Spleen (tissue), 11 donors: ENCODE measurements around the gene NRXN3. TPM values are rescaled to one million over a fixed set of nuclear protein-coding genes. Genes with fewer than 3 reads are reported as not detected.

Experiments used
- DNase-seq: peaks from one replicate; pipeline ENCODE4 v3.0.0-alpha.2; 2020
- H3K27ac ChIP-seq, 8 donors: fragments of 200-600 bp; sonication (generic) in 7 of 8; 1 replicate in 4 of 8; 2 replicates in 4 of 8; pipeline versions ENCODE4 v1.5.0 to v1.8.0; 2016 to 2021; ENCODE audit warnings: inconsistent platforms in 4 of 8, mild to moderate bottlenecking in 4 of 8, moderate library complexity in 1 of 8
- H3K27me3 ChIP-seq, 7 donors: fragments of 200-600 bp; sonication (generic) in 6 of 7; replicated peaks in 1 of 7; 1 replicate in 4 of 7; 2 replicates in 3 of 7; pipeline versions ENCODE4 v1.5.0 to v1.8.0; 2016 to 2021; ENCODE audit warnings: inconsistent platforms in 3 of 7, mild to moderate bottlenecking in 1 of 7
- H3K36me3 ChIP-seq, 6 donors: fragments of 200-600 bp; sonication (generic) in 5 of 6; 1 replicate in 4 of 6; 2 replicates in 2 of 6; pipeline versions ENCODE4 v1.5.0 to v1.8.0; 2016 to 2021; ENCODE audit warnings: inconsistent platforms in 2 of 6
- H3K4me1 ChIP-seq, 6 donors: fragments of 200-600 bp; sonication (generic) in 5 of 6; 1 replicate in 3 of 6; 2 replicates in 3 of 6; pipeline versions ENCODE4 v1.5.0 to v1.8.0; 2016 to 2021; ENCODE audit warnings: inconsistent platforms in 3 of 6
- H3K4me3 ChIP-seq, 8 donors: fragments of 200-600 bp; sonication (generic) in 7 of 8; 1 replicate in 4 of 8; 2 replicates in 4 of 8; pipeline versions ENCODE4 v1.5.0 to v1.8.0; 2016 to 2021; ENCODE audit warnings: inconsistent platforms in 4 of 8, mild to moderate bottlenecking in 4 of 8, moderate library complexity in 2 of 8
- H3K9me3 ChIP-seq, 8 donors: fragments of 200-600 bp; sonication (generic) in 7 of 8; 1 replicate in 4 of 8; 2 replicates in 4 of 8; pipeline versions ENCODE4 v1.5.0 to v1.8.0; 2016 to 2021; ENCODE audit warnings: inconsistent platforms in 4 of 8
- CTCF ChIP-seq, 11 experiments: fragments of 200-600 bp in 7 of 11; fragments of 450-650 bp in 4 of 11; sonication (generic) in 4 of 11; IDR thresholded peaks in 8 of 11; conservative IDR thresholded peaks in 3 of 11; 1 replicate in 7 of 11; 2 replicates in 4 of 11; pipeline versions ENCODE4 v1.4.0 to v1.8.0; 2016 to 2021; ENCODE audit warnings: antibody characterized with exemption in 11 of 11, inconsistent platforms in 4 of 11, mild to moderate bottlenecking in 1 of 11
- POLR2A ChIP-seq, 3 donors: fragments of 450-650 bp; IDR thresholded peaks; one replicate each; pipeline ENCODE4 v1.5.1; 2017; ENCODE audit warnings: antibody characterized with exemption in 3 of 3, mild to moderate bottlenecking in 1 of 3
- POLR2AphosphoS5 ChIP-seq, 3 donors: sonication (generic); formaldehyde crosslinking; IDR thresholded peaks; one replicate each; pipeline ENCODE4 v1.5.1; 2017; ENCODE audit warnings: antibody characterized with exemption in 3 of 3
- whole genome bisulfite sequencing, 5 donors: extraction: QIAGEN DNeasy Blood & Tissue Kit in 3 of 5; methylation state at CpG; one replicate each; pipeline versions ENCODE4 v1.1.5 to v1.1.7; 2013 to 2018; 5-methylcytosine and 5-hydroxymethylcytosine counted together
- intact Hi-C: fragments of 100-400 bp; cut with DNase I; formaldehyde crosslinking; loops from one replicate; pipeline ENCODE4 v1.15.0; 2023; ENCODE audit warnings: low total_unique reads
- polyA plus RNA-seq, 3 donors: library from polyadenylated mRNA; stranded (reverse); fragments of 200-250 nt; gene quantifications; one replicate each; pipeline ENCODE4 v1.2.1, GENCODE V29; 2013
- total RNA-seq, 7 donors: library from RNA; depleted of rRNA in 3 of 7; stranded (reverse); fragments of >200 nt in 3 of 7; fragmentation: NEBNext Ultra II Directional in 4 of 7; extraction: Animal tissue kit (Norgen Biotek cat#: 25700) in 4 of 7; gene quantifications; one replicate each; pipeline versions ENCODE4 v1.1.0 to v1.2.1, GENCODE V29; 2016 to 2021
- donor health status: healthy with polysubstance abuse.
- donor health status: DM: no; HTN: no; CAD: no; lungs with moderate emphysema.
- donor health status: DM: no; HTN: no; CAD: no.
- donor health status: Bipolar disorder and iron deficiency.
- donor health status: healthy.
- donor health status: DM: no; HTN: no; CAD: no.
- donor health status: DM: yes; HTN: yes; CAD: no.

Gene NRXN3
- total and polyA plus RNA-seq, 10 donors: 0.21 to 11.5 (median 1.6) TPM

GRCh38 chr14:78363008-78363407 lies 192.8 kb downstream of the NRXN3 start:
- H3K36me3 ChIP-seq: no peaks in the 10 kb centered on the region
- H3K4me1 ChIP-seq: no peaks in the 10 kb centered on the region
- intact Hi-C loops: no loop called here
- WGBS, 5 donors: 55 to 88% (median 78%) methylated on average over 4 of the region's 4 CpGs
- H3K4me3 ChIP-seq: no peak overlapping the region
- H3K27me3 ChIP-seq: peaks cover 0 to 4% (median 0%) of the 10 kb centered on the region in 7 donors
- H3K27ac ChIP-seq: no peak overlapping the region
- no peak for DNase-seq
- no peaks in the 10 kb centered on the region for H3K9me3 ChIP-seq
- no peak for TF ChIP-seq POLR2A (IDR thresholded peaks at IDR 0.05)
- TF ChIP-seq POLR2AphosphoS5 (IDR thresholded peaks at IDR 0.05): no peak

- intact Hi-C loops: no loop called here
- no peak overlapping the region for H3K27ac ChIP-seq
- no peak for DNase-seq
- H3K36me3 ChIP-seq: no peaks in the 10 kb centered on the region
- no peak for TF ChIP-seq CTCF (IDR thresholded peaks at IDR 0.05 in 8 of 11, conservative IDR thresholded peaks at IDR 0.05 in 3 of 11)
- TF ChIP-seq POLR2A (IDR thresholded peaks at IDR 0.05): no peak
- no peak for TF ChIP-seq POLR2AphosphoS5 (IDR thresholded peaks at IDR 0.05)
- peaks cover 0 to 9% (median 0%) of the 10 kb centered on the region in 7 donors for H3K27me3 ChIP-seq
- H3K9me3 ChIP-seq: no peaks in the 10 kb centered on the region
- no peak overlapping the region for H3K4me3 ChIP-seq
- no peaks in the 10 kb centered on the region for H3K4me1 ChIP-seq
Observed at GRCh38 chr14:78367355-78367754, 197.2 kb downstream of the NRXN3 start.

- DNase-seq: no peak
- intact Hi-C loops: no loop called here
- no peaks in the 10 kb centered on the region for H3K4me1 ChIP-seq
- no peak overlapping the region for H3K4me3 ChIP-seq
- H3K27me3 ChIP-seq: no peaks in the 10 kb centered on the region
- WGBS, 5 donors: 46 to 79% (median 66%) methylated on average over 3 of the region's 3 CpGs
- H3K36me3 ChIP-seq: no peaks in the 10 kb centered on the region
- no peak overlapping the region for H3K27ac ChIP-seq
- peaks cover 0 to 4% (median 0%) of the 10 kb centered on the region in 8 donors for H3K9me3 ChIP-seq
- no peak for TF ChIP-seq POLR2AphosphoS5 (IDR thresholded peaks at IDR 0.05)
- no peak for TF ChIP-seq CTCF (IDR thresholded peaks at IDR 0.05 in 8 of 11, conservative IDR thresholded peaks at IDR 0.05 in 3 of 11)
- TF ChIP-seq POLR2A (IDR thresholded peaks at IDR 0.05): no peak
Observed at GRCh38 chr14:78383060-78383459, 212.9 kb downstream of the NRXN3 start.

- no peaks in the 10 kb centered on the region for H3K36me3 ChIP-seq
- H3K27ac ChIP-seq: no peak overlapping the region
- peaks cover 0 to 7% (median 0%) of the 10 kb centered on the region in 8 donors for H3K9me3 ChIP-seq
- intact Hi-C loops: no loop called here
- WGBS, 5 donors: 48 to 86% (median 65%) methylated on average over 1 of the region's 1 CpG
- no peaks in the 10 kb centered on the region for H3K4me1 ChIP-seq
- no peak for DNase-seq
- no peak overlapping the region for H3K4me3 ChIP-seq
- H3K27me3 ChIP-seq: peaks cover 0 to 24% (median 0%) of the 10 kb centered on the region in 7 donors
- no peak for TF ChIP-seq POLR2A (IDR thresholded peaks at IDR 0.05)
- TF ChIP-seq CTCF (IDR thresholded peaks at IDR 0.05 in 8 of 11, conservative IDR thresholded peaks at IDR 0.05 in 3 of 11): no peak
- no peak for TF ChIP-seq POLR2AphosphoS5 (IDR thresholded peaks at IDR 0.05)
Observed at GRCh38 chr14:78398216-78398615, 228.0 kb downstream of the NRXN3 start.
